ENCODE results near the gene DHX57. TPM values are rescaled to one million over a fixed set of nuclear protein-coding genes. Genes with fewer than 3 reads are reported as not detected.

Gene DHX57
- total RNA-seq, 4 donors from 2014 or later, result 11.1 to 17.4 (median 12.2) TPM

DNA sequence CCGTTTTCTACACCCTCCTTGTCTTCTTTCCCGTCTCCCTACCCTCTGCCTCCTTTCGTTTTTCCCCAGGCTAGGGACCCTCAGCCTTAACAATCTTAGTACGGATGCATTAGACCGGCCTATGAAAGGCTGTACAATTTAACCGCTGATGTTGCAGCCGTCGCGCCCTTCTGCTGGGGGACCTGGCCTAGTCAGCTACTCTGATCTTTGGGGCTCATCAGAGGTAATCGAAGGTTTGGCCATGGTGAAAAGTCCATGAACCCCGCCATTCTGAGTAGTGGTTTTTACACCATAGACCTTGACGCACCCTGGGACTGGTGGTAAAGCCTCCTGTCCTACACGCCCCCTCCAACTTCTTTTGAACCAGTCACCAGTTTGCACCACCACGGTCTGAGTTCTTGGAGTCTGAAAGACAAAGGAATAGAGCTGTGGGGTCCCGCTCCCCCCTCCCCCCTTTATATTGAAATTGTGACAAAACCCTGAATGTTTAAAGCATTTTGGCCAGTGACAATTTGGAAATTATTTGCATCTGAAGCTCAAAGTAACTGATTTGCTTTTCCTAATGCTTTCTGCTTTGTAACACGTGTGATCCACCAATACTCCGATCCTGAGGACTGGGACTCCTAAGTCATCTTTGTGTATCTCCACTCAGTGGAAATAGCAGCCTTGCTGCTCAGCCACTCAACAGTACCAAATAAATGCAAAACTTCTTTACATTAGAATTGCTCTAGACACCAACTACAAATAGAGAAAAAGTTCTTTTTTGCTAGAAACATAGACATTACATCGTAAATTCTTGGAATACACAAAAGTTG lies 123.9 kb downstream of the DHX57 start:
- peak overlapping the region; percentile 96 to 99 (median 98) for H3K27ac ChIP-seq (replicated peaks in 1 of 4)
- WGBS, result 32% methylated on average over 18 of the region's 18 CpGs

DNA sequence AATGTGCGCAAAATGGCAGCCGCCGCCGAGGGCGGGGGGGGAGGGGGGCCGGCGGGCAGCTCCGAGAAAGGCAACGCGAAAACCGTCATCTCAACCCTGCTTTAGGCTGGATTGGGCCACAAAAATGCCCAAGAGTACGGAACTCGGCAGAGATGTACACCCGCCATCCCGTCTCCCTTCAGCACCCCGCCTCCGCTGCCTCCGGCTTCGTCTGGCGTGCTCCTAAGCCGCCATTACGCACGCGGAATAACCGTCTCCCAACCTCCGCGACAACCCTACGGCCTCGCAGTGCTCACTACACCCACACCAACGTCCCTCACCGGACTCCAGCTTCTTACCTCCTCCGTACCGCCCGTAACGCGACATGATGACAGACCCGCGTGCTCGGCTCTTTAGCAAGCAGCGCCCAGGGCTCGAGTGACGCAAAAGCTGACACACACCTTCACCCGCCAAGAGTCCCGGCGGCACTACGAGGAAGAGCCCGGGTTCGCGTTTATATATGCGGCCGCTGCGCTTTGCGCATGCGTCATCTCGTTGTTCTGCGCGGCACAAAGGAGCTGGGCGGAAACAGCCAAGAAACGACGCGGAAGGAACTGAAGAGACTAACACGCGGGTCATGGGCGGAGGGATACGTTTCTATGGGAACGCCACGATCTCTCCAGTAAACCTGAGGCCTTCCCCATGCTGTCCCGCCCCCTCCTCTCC lies 124.7 kb downstream of the DHX57 start, which contains the start of gene SRSF7:
Gene SRSF7, minus strand, starts transcription at position 471 of the 705 bp plus-strand sequence. Its CDS starts 105 bp downstream, at position 366.
- intact Hi-C loops (cut with DNase I), result no loop called here
- WGBS, result under 1% methylated on average over 49 of the region's 68 CpGs

More for the DNA sequence above, 123.9 kb downstream of the DHX57 start:
- DNase-seq (ENCODE audit: extremely low spot score), result no peak
- intact Hi-C loops (cut with DNase I), result no loop called here
- Histone ChIP-seq H3K36me3 (peaks cover 23 to 28% (median 26%) of the 10 kb centered on the region in 4 donors), H3K27me3 (no peaks in the 10 kb centered on the region), H3K9me3 (no peaks in the 10 kb centered on the region), H3K4me1 (peaks cover 36 to 42% (median 38%) of the 10 kb centered on the region in 4 donors), H3K4me3 (peak overlapping the region; percentile 77 to 91 (median 84))
- TF ChIP-seq, protein P1, sequence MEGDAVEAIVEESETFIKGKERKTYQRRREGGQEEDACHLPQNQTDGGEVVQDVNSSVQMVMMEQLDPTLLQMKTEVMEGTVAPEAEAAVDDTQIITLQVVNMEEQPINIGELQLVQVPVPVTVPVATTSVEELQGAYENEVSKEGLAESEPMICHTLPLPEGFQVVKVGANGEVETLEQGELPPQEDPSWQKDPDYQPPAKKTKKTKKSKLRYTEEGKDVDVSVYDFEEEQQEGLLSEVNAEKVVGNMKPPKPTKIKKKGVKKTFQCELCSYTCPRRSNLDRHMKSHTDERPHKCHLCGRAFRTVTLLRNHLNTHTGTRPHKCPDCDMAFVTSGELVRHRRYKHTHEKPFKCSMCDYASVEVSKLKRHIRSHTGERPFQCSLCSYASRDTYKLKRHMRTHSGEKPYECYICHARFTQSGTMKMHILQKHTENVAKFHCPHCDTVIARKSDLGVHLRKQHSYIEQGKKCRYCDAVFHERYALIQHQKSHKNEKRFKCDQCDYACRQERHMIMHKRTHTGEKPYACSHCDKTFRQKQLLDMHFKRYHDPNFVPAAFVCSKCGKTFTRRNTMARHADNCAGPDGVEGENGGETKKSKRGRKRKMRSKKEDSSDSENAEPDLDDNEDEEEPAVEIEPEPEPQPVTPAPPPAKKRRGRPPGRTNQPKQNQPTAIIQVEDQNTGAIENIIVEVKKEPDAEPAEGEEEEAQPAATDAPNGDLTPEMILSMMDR (IDR thresholded peaks at IDR 0.05), result no peak

DNA sequence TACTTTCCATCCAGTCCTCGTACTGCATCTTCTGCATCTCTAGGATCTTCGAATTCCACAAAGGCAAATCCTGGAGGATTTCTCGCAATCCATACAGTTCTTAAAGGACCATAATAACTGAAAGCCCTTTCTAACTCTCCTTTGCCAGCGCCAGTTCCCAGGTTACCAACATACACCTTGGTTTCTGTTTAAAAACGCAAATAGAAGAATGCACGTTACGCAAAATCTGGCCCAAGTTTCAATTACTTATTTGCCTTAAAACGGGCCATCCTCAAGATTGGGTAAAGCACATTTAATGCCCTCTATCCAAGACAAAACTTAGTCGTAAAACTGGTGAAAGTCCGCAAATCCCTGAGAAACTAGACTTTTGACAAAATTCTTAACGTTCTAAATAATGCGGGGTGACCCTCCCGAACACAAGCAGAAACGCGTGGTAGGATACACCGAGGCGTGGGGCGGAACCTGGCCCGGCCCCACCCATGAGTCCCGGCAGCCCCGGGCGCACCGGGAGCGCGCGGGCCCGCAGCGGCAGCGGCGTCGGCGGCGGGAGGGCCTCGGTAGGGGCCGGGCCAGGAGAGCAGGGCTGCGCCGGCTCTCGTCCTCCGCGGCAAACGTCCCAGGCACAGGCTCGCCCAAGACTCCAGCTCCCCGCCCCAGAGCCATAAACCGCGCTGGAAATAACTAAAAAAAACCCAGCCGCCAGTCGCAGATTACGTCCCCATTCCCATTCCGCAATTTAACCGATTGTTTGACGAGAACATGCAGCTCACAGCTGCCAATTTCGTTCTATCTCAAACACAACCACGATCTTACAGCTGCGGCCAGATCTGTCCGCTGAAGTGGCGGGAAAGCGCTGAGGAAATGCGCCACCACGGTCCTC lies 125.5 kb downstream of the DHX57 start:
- Histone ChIP-seq H3K4me1 (peaks cover 51 to 56% (median 53%) of the 10 kb centered on the region in 4 donors), H3K27me3 (no peaks in the 10 kb centered on the region), H3K27ac (replicated peaks in 1 of 4) (peak overlapping the region; percentile 96 to 99 (median 98)), H3K9me3 (no peaks in the 10 kb centered on the region), H3K4me3 (peak overlapping the region; percentile 77 to 91 (median 84)), H3K36me3 (peaks cover 36 to 43% (median 39%) of the 10 kb centered on the region in 4 donors)
- TF ChIP-seq EP300 (IDR thresholded peaks at IDR 0.05) (no peak), POLR2AphosphoS5 (IDR thresholded peaks at IDR 0.05) (peak in 1 of 2 donors; percentile 68), POLR2A (IDR thresholded peaks at IDR 0.05; ENCODE audit: low read depth) (peak; percentile 87)
- TF ChIP-seq, protein P1 (IDR thresholded peaks at IDR 0.05), result no peak
- intact Hi-C loops (cut with DNase I), result no loop called here
- DNase-seq (ENCODE audit: extremely low spot score), result no peak
- WGBS, result under 1% methylated on average over 22 of the region's 59 CpGs

More for the DNA sequence above, 124.7 kb downstream of the DHX57 start, which contains the start of gene SRSF7:
- Histone ChIP-seq H3K4me1 (peaks cover 43 to 50% (median 46%) of the 10 kb centered on the region in 4 donors), H3K4me3 (peak within 1 kb of the TSS; percentile 77 to 91 (median 84)), H3K27me3 (no peaks in the 10 kb centered on the region), H3K9me3 (no peaks in the 10 kb centered on the region), H3K36me3 (peaks cover 28 to 35% (median 33%) of the 10 kb centered on the region in 4 donors), H3K27ac (replicated peaks in 1 of 4) (peak within 1 kb of the TSS; percentile 96 to 99 (median 98))
- peak; percentile 100 for DNase-seq (ENCODE audit: extremely low spot score)
- TF ChIP-seq, protein P1 (IDR thresholded peaks at IDR 0.05), result peak in 1 of 3 experiments; percentile 28
- TF ChIP-seq POLR2AphosphoS5 (IDR thresholded peaks at IDR 0.05) (peak; percentile 100), POLR2A (IDR thresholded peaks at IDR 0.05; ENCODE audit: low read depth) (peak; percentile 100), EP300 (IDR thresholded peaks at IDR 0.05) (no peak)

Data from esophagus muscularis mucosa (tissue), 4 donors.